ENCODE results near the gene DEFB129. TPM values are rescaled to one million over a fixed set of nuclear protein-coding genes. Genes with fewer than 3 reads are reported as not detected.

The DEFB129 gene
- total RNA-seq: not detected

GRCh38 chr20:226958-227357 is at the start of gene DEFB129:
TSS of gene DEFB129 (plus strand) at chr20:227258. CDS start at chr20:227289, 31 bp downstream.

GRCh38 chr20:189611-190010 is 37.4 kb upstream of the DEFB129 start, which contains the start of gene DEFB128:
TSS of gene DEFB128 (minus strand) at chr20:189711. CDS start at chr20:189623, 88 bp downstream.

GRCh38 chr20:257419-257818 is 30.4 kb downstream of the DEFB129 start, which contains the start of gene DEFB132:
TSS of gene DEFB132 (plus strand) at chr20:257724. CDS start at chr20:257779, 55 bp downstream.

Other genes starting within 250 kb of the DEFB129 start
- gene DEFB125, start 139.6 kb upstream of the DEFB129 start, total RNA-seq: not detected
- gene DEFB126, start 84.7 kb upstream of the DEFB129 start, total RNA-seq: not detected
- gene DEFB127, start 69.8 kb upstream of the DEFB129 start, total RNA-seq: not detected
- not detected for gene DEFB128, start 37.5 kb upstream of the DEFB129 start, total RNA-seq
- gene DEFB132, start 30.5 kb downstream of the DEFB129 start, total RNA-seq: not detected
- 7.5 TPM for gene C20orf96, start 63.5 kb downstream of the DEFB129 start, total RNA-seq
- gene ZCCHC3, start 70.3 kb downstream of the DEFB129 start, total RNA-seq: 15.7 TPM
- gene SOX12, start 98.3 kb downstream of the DEFB129 start, total RNA-seq: 18.2 TPM
- gene NRSN2, start 119.9 kb downstream of the DEFB129 start, total RNA-seq: 44.4 TPM
- gene TRIB3, start 153.5 kb downstream of the DEFB129 start, total RNA-seq: 10.6 TPM
- 37.2 TPM for gene RBCK1, start 181.0 kb downstream of the DEFB129 start, total RNA-seq
- 22.2 TPM for gene TBC1D20, start 235.3 kb downstream of the DEFB129 start, total RNA-seq